Endodermal cell (in vitro differentiated cells): ENCODE measurements around the gene MYBBP1A. TPM values are rescaled to one million over a fixed set of nuclear protein-coding genes. Genes with fewer than 3 reads are reported as not detected.
A peak's percentile ranks its signal among the peaks of the same experiment; 100 is the strongest.

Experiments used
- DNase-seq: peaks from one replicate; pipeline ENCODE4 v3.0.0-alpha.2; 2017
- H3K27ac ChIP-seq: 2 replicates; pipeline ENCODE4 v1.5.1; 2013; ENCODE audit warnings: mild to moderate bottlenecking, low read depth, low read length, moderate library complexity
- H3K27me3 ChIP-seq: 2 replicates; pipeline ENCODE4 v1.6.1; 2013; ENCODE audit warnings: mild to moderate bottlenecking, low read length, moderate library complexity; ENCODE audit not compliant: insufficient read depth, control insufficient read depth, poor library complexity, severe bottlenecking
- H3K36me3 ChIP-seq: 2 replicates; pipeline ENCODE4 v1.7.0; 2013; ENCODE audit warnings: mild to moderate bottlenecking, low read length, moderate library complexity; ENCODE audit not compliant: control insufficient read depth, insufficient read depth
- H3K4me1 ChIP-seq: one replicate; pipeline ENCODE4 v1.7.0; 2013; ENCODE audit warnings: low read length; ENCODE audit not compliant: control insufficient read depth, insufficient read depth
- H3K4me3 ChIP-seq: 2 replicates; pipeline ENCODE4 v1.5.1; 2013; ENCODE audit warnings: mild to moderate bottlenecking, low read length, moderate library complexity
- H3K9ac ChIP-seq: 2 replicates; pipeline ENCODE4 v1.6.1; 2013; ENCODE audit warnings: mild to moderate bottlenecking, low read length, moderate library complexity; ENCODE audit not compliant: poor library complexity, severe bottlenecking; ENCODE audit errors: extremely low read depth
- H3K9me3 ChIP-seq: 2 replicates; pipeline ENCODE4 v1.6.1; 2013; ENCODE audit warnings: mild to moderate bottlenecking, low read length, moderate library complexity; ENCODE audit not compliant: control insufficient read depth
- H3K27ac Mint-ChIP-seq: 2 replicates; pipeline ENCODE4 v1.8.0; 2020; ENCODE audit warnings: mixed read lengths
- H3K27me3 Mint-ChIP-seq: 2 replicates; pipeline ENCODE4 v1.8.0; 2021; ENCODE audit warnings: mild to moderate bottlenecking, mixed read lengths; ENCODE audit not compliant: insufficient read depth
- H3K36me3 Mint-ChIP-seq: 2 replicates; pipeline ENCODE4 v1.8.0; 2020; ENCODE audit warnings: low read depth, mixed read lengths
- H3K4me1 Mint-ChIP-seq: 2 replicates; pipeline ENCODE4 v1.8.0; 2020; ENCODE audit warnings: mixed read lengths
- H3K4me3 Mint-ChIP-seq: 2 replicates; pipeline ENCODE4 v1.8.0; 2020; ENCODE audit warnings: mild to moderate bottlenecking, moderate library complexity, mixed read lengths
- H3K9me3 Mint-ChIP-seq: 2 replicates; pipeline ENCODE4 v1.8.0; 2020; ENCODE audit warnings: mild to moderate bottlenecking, mixed read lengths
- CTCF ChIP-seq: fragments of 200-600 bp; sonication (generic); conservative IDR thresholded peaks from 2 replicates; pipeline ENCODE4 v1.5.0; 2021; ENCODE audit warnings: antibody characterized with exemption, mild to moderate bottlenecking
- WGBS, 2 experiments: methylation state at CpG; one replicate each; pipeline versions ENCODE4 v1.1.5 to v1.1.7; 2013; ENCODE audit warnings: missing lambda C conversion rate in 2 of 2, mixed read lengths in 1 of 2; ENCODE audit not compliant: insufficient coverage in 1 of 2, insufficient read length in 1 of 2; 5-methylcytosine and 5-hydroxymethylcytosine counted together
- total RNA-seq, 2 donors: library from RNA; stranded (reverse); fragmentation: NEBNext Ultra II Directional in 1 of 2; extraction: Animal tissue kit (Norgen Biotek cat#: 25700) in 1 of 2; gene quantifications; 2 replicates in 1 of 2; 3 replicates in 1 of 2; pipeline ENCODE4 v1.2.1, GENCODE V29; 2021

MYBBP1A gene
- total RNA-seq, 2 donors from 2014 or later: 55.6 to 70.9 TPM

GRCh38 chr17:4599505-4600281 is 44.5 kb upstream of the MYBBP1A start:
- Mint-ChIP-seq H3K27ac (no peak overlapping the region), H3K9me3 (no peaks in the 10 kb centered on the region), H3K27me3 (peaks cover 3% of the 10 kb centered on the region), H3K4me3 (peak overlapping the region; percentile 21), H3K36me3 (no peaks in the 10 kb centered on the region), H3K4me1 (peaks cover 21% of the 10 kb centered on the region)
- peak; percentile 96 for DNase-seq
- WGBS, 2 experiments: 35 to 41% methylated on average over 6 to 25 of the region's 25 CpGs
- H3K9ac ChIP-seq: no peak overlapping the region
- H3K9me3 ChIP-seq: no peaks in the 10 kb centered on the region
- H3K4me3 ChIP-seq: no peak overlapping the region
- H3K27ac ChIP-seq: peak overlapping the region; percentile 52
- no peaks in the 10 kb centered on the region for H3K36me3 ChIP-seq
- TF ChIP-seq CTCF: no peak
- H3K27me3 ChIP-seq: no peaks in the 10 kb centered on the region
- H3K4me1 ChIP-seq: peaks cover 11% of the 10 kb centered on the region

GRCh38 chr17:4598776-4599504 is 43.8 kb upstream of the MYBBP1A start:
- Mint-ChIP-seq H3K9me3 (no peaks in the 10 kb centered on the region), H3K27me3 (peaks cover 3% of the 10 kb centered on the region), H3K27ac (no peak overlapping the region), H3K4me1 (peaks cover 21% of the 10 kb centered on the region), H3K4me3 (no peak overlapping the region), H3K36me3 (no peaks in the 10 kb centered on the region)
- DNase-seq: peak; percentile 53
- H3K27ac ChIP-seq: no peak overlapping the region
- 77 to 87% methylated on average over 12 to 20 of the region's 20 CpGs for WGBS, 2 experiments
- TF ChIP-seq CTCF: no peak
- no peak overlapping the region for H3K4me3 ChIP-seq
- peaks cover 11% of the 10 kb centered on the region for H3K4me1 ChIP-seq
- H3K36me3 ChIP-seq: no peaks in the 10 kb centered on the region
- no peaks in the 10 kb centered on the region for H3K27me3 ChIP-seq
- H3K9me3 ChIP-seq: no peaks in the 10 kb centered on the region
- no peak overlapping the region for H3K9ac ChIP-seq

- peak; percentile 55 for DNase-seq
Observed at GRCh38 chr17:4597975-4598374, 42.8 kb upstream of the MYBBP1A start.

More at GRCh38 chr17:4597975-4598374, 42.8 kb upstream of the MYBBP1A start:
- Histone ChIP-seq H3K36me3 (no peaks in the 10 kb centered on the region), H3K4me3 (no peak overlapping the region), H3K9ac (no peak overlapping the region), H3K9me3 (no peaks in the 10 kb centered on the region), H3K27me3 (no peaks in the 10 kb centered on the region), H3K27ac (no peak overlapping the region), H3K4me1 (peaks cover 11% of the 10 kb centered on the region)
- WGBS, 2 experiments: 84 to 86% methylated on average over 12 to 13 of the region's 13 CpGs
- H3K9me3 Mint-ChIP-seq: no peaks in the 10 kb centered on the region
- H3K4me3 Mint-ChIP-seq: no peak overlapping the region
- H3K36me3 Mint-ChIP-seq: no peaks in the 10 kb centered on the region
- peaks cover 21% of the 10 kb centered on the region for H3K4me1 Mint-ChIP-seq
- TF ChIP-seq CTCF: no peak
- H3K27me3 Mint-ChIP-seq: peaks cover 2% of the 10 kb centered on the region
- no peak overlapping the region for H3K27ac Mint-ChIP-seq
